Epithelial cell of proximal tubule (primary cell): ENCODE results near the gene CA11. TPM values are rescaled to one million over a fixed set of nuclear protein-coding genes. Genes with fewer than 3 reads are reported as not detected.
A peak's percentile ranks its signal among the peaks of the same experiment; 100 is the strongest.

ENCODE experiments used
- DNase-seq: peaks from one replicate; pipeline ENCODE4 v3.0.0-alpha.2; 2011; ENCODE audit warnings: low read depth
- H3K4me3 ChIP-seq: 2 replicates; pipeline ENCODE4 v1.5.1; 2011; ENCODE audit warnings: low read depth, mild to moderate bottlenecking, low read length
- total RNA-seq: library from RNA; depleted of rRNA; stranded (reverse); fragments of >200 nt; gene quantifications from 2 replicates; pipeline ENCODE4 v1.2.3, GENCODE V29; 2015
- TF ChIP-seq, protein P1 (sequence below): conservative IDR thresholded peaks from 2 replicates; pipeline ENCODE4 v1.5.1; 2012; ENCODE audit warnings: low read depth, mild to moderate bottlenecking, low read length

Gene CA11
- total RNA-seq, 1 donor from 2014 or later: 6.6 TPM

DNA sequence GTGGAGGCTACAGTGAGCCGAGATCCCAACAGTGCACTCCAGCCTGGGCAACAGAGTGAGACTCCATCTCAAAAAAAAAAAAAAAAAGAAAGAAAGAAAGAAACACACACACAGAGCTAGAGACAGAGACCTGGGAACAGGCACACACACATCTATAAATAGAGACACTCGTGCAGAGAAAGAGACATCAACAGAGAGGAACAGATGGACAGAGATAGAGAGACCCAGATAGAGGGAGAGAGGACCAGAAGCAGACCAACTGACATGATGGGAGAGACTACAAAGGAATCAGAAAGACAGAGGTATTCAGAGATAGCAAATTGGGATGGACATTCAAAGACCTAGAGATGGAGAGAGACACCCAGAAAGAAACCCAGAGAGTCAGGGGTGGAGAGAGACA lies 2.1 kb upstream of the CA11 start:
- H3K4me3 ChIP-seq: no peak overlapping the region

DNA sequence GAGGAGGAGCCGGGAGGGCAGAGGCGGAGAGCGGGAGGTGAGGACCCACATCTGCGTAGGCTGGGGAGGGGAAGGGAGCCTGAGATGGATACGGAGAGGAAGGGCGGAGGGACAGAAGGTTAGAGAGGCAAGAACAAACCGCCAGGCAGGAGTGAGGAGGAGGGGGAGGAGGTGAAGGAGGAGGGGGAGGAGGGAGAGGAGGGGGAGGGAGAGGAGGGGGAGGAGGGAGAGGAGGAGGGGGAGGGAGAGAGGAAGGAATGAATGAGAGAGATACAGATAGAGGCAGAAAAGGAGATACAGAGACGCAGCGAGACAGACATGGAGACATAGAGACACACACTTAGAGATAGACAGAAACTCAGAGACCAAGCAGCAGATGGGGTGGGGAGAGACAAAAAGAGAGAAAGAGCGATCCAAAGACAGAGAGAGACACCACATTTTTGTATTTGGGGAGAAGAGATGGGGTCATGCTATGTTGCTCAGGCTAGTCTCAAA lies 782 bp upstream of the CA11 start:
- DNase-seq: no peak
- peak overlapping the region; percentile 75 for H3K4me3 ChIP-seq
- TF ChIP-seq, protein P1, sequence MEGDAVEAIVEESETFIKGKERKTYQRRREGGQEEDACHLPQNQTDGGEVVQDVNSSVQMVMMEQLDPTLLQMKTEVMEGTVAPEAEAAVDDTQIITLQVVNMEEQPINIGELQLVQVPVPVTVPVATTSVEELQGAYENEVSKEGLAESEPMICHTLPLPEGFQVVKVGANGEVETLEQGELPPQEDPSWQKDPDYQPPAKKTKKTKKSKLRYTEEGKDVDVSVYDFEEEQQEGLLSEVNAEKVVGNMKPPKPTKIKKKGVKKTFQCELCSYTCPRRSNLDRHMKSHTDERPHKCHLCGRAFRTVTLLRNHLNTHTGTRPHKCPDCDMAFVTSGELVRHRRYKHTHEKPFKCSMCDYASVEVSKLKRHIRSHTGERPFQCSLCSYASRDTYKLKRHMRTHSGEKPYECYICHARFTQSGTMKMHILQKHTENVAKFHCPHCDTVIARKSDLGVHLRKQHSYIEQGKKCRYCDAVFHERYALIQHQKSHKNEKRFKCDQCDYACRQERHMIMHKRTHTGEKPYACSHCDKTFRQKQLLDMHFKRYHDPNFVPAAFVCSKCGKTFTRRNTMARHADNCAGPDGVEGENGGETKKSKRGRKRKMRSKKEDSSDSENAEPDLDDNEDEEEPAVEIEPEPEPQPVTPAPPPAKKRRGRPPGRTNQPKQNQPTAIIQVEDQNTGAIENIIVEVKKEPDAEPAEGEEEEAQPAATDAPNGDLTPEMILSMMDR: no peak

More for the DNA sequence above, 2.1 kb upstream of the CA11 start:
- DNase-seq: no peak
- TF ChIP-seq, protein P1: no peak

DNA sequence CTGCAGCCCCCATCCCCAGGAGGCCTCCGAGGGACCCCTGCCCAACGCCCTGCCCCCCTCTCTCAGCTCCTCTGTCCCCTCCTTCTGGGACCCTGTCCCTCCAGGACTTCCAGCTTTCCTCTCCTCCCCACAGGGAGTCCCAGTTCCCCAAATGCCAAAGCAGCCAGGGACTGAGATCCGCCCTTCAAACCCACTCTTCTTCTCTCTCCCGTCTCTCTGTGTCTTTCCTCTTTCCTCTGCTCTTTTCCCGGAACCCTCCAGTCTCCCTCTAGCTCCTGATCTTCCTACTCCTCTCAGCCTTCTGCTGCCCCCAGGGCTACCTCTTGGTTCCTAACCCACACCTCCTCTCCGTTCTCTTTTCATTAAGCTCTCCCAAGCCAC lies 377 bp downstream of the CA11 start:
- no peak for DNase-seq
- peak overlapping the region; percentile 75 for H3K4me3 ChIP-seq
- TF ChIP-seq, protein P1: no peak

DNA sequence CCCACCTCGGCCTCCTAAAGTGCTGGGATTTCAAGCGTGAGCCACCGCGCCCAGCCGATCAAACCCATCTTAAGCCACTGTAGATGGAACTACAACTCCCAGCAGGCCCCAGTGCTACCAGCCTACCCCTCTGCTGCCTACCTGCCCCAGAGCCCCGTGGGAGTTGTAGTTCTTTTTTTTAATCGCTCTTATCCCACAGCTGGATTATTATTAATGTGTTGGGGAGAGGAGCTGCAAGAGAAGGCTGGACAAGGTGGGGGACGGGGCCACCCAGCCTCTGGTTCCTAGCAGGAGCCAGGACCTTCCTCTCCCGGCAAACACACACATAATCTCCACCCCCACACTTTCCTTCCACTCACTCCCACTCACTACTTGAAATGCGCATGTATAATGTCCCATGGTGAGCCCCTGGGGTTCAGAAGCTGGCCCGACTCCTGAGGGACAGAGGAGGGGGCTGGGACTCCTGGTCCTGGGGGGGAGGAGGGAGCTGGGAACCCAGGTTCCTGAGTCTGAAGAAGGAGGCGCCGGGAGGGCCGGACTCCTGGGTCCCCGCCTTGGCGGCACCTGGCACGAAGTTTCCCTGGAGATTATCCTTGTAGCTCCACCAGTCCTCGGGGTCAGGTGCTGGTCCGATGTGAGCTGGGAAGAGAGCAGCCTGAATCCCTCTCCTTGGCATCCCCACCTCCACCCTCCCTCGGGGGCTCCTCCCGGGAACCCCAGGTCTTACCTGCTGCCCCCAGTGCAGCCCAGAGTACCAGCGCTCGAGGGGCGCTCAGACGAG lies 958 bp downstream of the CA11 start:
- DNase-seq: no peak
- peak overlapping the region; percentile 75 for H3K4me3 ChIP-seq

DNA sequence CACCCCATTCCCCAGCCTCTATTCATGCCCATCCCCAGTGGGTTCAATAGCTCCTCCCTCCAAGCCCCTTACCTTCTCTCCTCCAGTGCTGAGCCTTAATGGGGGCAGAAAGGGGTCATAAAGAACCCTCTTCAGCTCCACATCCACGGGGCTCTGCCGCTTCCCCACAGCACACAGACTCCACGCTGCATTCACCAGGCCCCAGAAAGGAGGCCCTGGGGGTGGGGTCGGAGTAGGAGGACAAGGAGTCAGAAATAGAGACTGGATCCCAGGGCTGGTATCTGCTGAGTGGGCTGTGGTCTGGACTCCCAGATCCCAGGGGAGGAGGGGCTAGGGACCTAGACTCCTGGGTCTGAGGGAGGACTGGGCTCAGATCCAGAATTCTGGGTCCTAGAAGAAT lies 1.6 kb downstream of the CA11 start:
- TF ChIP-seq, protein P1: no peak
- H3K4me3 ChIP-seq: peak overlapping the region; percentile 75
- no peak for DNase-seq

More for the DNA sequence above, 958 bp downstream of the CA11 start:
- TF ChIP-seq, protein P1: no peak

DNA sequence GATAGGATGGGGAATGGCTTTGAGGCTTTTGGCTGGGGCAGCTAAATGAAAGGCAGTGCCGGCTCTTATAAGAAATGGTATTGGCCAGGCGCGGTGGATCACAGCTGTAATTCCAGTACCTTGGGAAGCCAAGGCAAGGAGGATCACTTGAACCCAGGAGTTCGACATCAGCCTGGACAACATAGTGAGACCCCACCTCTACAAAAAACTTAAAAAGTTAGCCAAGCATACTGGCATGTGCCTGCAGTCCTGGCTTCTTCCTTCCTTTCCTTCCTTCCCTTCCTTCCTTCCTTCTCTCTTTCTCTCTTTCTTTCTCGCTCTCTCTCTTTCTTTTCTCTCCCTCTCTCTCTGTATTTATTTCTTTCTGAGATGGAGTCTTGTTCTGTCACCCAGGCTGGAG lies 3.1 kb downstream of the CA11 start:
- no peak overlapping the region for H3K4me3 ChIP-seq
- DNase-seq: no peak
- TF ChIP-seq, protein P1: no peak

DNA sequence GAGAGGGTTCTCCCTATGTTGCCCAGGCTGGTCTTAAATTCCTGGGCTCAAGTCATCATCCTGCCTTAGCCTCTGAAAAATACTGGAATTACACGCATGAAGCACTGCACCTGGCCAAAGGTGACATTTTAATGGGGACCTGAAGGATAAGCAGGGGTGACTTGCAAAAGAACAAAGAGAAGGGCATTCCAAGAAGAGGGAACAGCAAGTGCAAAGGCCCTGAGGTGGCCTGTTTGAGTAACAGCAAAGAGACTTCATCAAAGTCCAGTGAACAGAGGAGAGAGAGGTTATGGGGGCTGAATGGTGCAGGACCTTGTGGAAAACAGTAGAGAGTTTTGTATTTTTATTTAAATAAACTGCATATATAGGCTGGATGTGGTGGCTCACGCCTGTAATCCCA lies 4.1 kb downstream of the CA11 start:
- H3K4me3 ChIP-seq: no peak overlapping the region
- TF ChIP-seq, protein P1: no peak
- no peak for DNase-seq
